Fibroblast of villous mesenchyme (primary cell): ENCODE results near the gene AUTS2. TPM values are rescaled to one million over a fixed set of nuclear protein-coding genes. Genes with fewer than 3 reads are reported as not detected.

ENCODE experiments used
- DNase-seq: peaks from one replicate; pipeline ENCODE4 v3.0.0-alpha.2; 2010; ENCODE audit warnings: low read depth
- H3K4me3 ChIP-seq: 2 replicates; pipeline ENCODE4 v1.5.1; 2011; ENCODE audit warnings: low read depth, mild to moderate bottlenecking, low read length
- CTCF ChIP-seq: IDR thresholded peaks from 2 replicates; pipeline ENCODE4 v1.5.1; 2012; ENCODE audit warnings: low read depth, mild to moderate bottlenecking, low read length; ENCODE audit not compliant: insufficient read depth
- total RNA-seq: library from RNA; depleted of rRNA; stranded (reverse); fragments of >200 nt; gene quantifications from 2 replicates; pipeline ENCODE4 v1.2.3, GENCODE V29; 2012

The AUTS2 gene
- total RNA-seq, 1 donor = 3.9 TPM

- TF ChIP-seq CTCF = no peak
- DNase-seq = no peak
- no peak overlapping the region for H3K4me3 ChIP-seq
Measured at GRCh38 chr7:70663680-70664079, 1065.4 kb downstream of the AUTS2 start.

DNA sequence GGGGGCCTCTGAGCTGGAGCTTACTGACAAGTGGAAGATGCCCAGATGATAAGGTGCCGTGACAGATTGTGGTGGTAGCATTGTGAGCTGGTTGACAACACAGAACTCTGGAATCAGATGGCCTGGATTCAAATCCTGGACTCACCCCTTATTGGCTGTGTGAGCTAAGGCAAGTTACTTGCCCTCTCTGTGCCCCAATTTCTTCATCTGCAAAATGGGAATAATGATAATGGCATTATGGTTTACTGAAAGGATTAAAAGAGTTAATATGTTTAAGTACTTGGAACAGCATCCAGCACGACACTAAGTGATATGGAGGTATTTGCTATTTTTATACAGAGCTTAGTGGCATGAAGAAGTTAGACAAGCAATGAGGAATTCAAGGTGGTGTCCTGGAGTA lies 1067.7 kb downstream of the AUTS2 start:
- DNase-seq = no peak
- no peak for TF ChIP-seq CTCF
- no peak overlapping the region for H3K4me3 ChIP-seq

DNA sequence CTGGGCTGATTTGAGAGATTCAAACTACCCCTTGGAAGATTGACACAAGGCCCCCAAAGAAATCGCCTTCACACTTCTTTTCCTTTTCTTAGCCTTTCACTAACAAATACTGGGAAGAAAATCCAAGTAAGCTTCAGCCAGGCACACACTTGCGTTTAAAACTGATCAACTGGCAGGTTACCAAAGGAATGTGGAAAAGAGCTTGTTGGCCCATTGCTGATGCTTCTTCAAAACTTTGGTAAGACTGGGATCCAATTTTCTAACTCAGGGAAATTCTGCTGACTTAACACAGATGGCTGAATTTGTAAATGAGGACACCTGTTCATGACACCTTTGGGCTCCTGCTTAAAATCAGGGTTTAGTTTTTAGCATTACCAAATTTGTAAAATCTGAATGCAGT lies 1069.1 kb downstream of the AUTS2 start:
- H3K4me3 ChIP-seq = no peak overlapping the region
- DNase-seq = no peak
- no peak for TF ChIP-seq CTCF

DNA sequence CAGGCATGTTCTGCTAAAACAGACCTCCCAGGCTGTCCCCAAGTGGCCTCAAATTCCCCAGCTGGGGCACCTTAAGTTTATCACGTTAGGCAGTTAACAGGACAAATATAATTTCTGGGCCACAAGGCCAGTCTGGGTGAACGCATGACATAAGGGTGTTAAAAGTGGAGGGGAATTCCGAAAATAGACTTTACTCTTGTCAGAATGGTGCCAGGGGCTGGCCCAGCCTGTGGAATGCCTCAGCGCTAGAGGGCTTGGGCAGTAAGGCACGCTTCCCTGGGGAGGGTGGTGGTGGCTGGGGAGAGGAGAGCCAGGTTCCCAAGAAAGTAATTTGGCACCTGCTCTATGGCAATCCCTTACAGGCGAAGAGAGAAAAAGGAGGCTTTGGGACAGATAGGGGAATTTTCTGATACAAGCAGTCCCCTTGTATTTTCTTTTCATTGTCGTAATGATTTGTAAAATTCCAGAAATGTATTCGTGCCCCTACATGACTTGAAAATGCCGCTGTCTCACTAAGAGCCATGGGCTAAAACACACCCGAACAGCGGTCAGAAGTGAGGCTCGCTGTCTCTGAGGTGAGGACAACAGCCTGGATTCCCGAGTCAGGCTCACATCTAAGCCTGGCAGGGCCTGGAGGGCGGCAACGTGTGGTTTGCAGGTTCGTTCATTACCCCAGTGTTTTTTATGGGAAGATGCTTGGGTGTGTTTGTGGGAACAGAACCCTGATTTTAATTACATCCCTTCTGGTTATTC lies 1070.5 kb downstream of the AUTS2 start:
- no peak for TF ChIP-seq CTCF
- H3K4me3 ChIP-seq = no peak overlapping the region
- DNase-seq = no peak

GRCh38 chr7:70669854-70670253 lies 1071.6 kb downstream of the AUTS2 start:
- no peak for DNase-seq
- no peak for TF ChIP-seq CTCF

GRCh38 chr7:70670288-70670687 lies 1072.0 kb downstream of the AUTS2 start:
- no peak for TF ChIP-seq CTCF
- DNase-seq = no peak
- no peak overlapping the region for H3K4me3 ChIP-seq

More at GRCh38 chr7:70669854-70670253, 1071.6 kb downstream of the AUTS2 start:
- H3K4me3 ChIP-seq = no peak overlapping the region
